Measurements from ENCODE around the gene PRKG1.
A peak's percentile ranks its signal among the peaks of the same experiment; 100 is the strongest.

The PRKG1 gene

GRCh38 chr10:51052163-51052562 is 22.1 kb upstream of the PRKG1 start:
- Histone ChIP-seq H3K27me3 (ENCODE audit: insufficient read depth, low read length) (no peaks in the 10 kb centered on the region), H3K9me3 (ENCODE audit: insufficient read depth, low read depth, low read length) (no peaks in the 10 kb centered on the region), H3K4me3 (ENCODE audit: low read length) (no peak overlapping the region), H3K9ac (ENCODE audit: low read depth, low read length) (no peak overlapping the region), H3K27ac (ENCODE audit: low read depth, low read length) (no peak overlapping the region), H3K4me1 (ENCODE audit: insufficient read depth, low read length) (no peaks in the 10 kb centered on the region), H3K36me3 (ENCODE audit: insufficient read depth, low read length) (no peaks in the 10 kb centered on the region)

- peaks cover 13% of the 10 kb centered on the region; the same call in 1 of the 2 replicates for H3K9me3 ChIP-seq (ENCODE audit: insufficient read depth, low read depth, low read length)
- H3K9ac ChIP-seq (ENCODE audit: low read depth, low read length), result no peak overlapping the region
- H3K36me3 ChIP-seq (ENCODE audit: insufficient read depth, low read length), result no peaks in the 10 kb centered on the region
- WGBS, result 97% methylated on average over 3 of the region's 4 CpGs
- H3K27me3 ChIP-seq (ENCODE audit: insufficient read depth, low read length), result no peaks in the 10 kb centered on the region
- H3K4me3 ChIP-seq (ENCODE audit: low read length), result no peak overlapping the region
- no peak overlapping the region for H3K27ac ChIP-seq (ENCODE audit: low read depth, low read length)
- H3K4me1 ChIP-seq (ENCODE audit: insufficient read depth, low read length), result no peaks in the 10 kb centered on the region
Measured at GRCh38 chr10:51057925-51058324, 16.4 kb upstream of the PRKG1 start.

- Histone ChIP-seq H3K9me3 (ENCODE audit: insufficient read depth, low read depth, low read length) (peaks cover 4% of the 10 kb centered on the region; the same call in 1 of the 2 replicates), H3K9ac (ENCODE audit: low read depth, low read length) (no peak overlapping the region), H3K27ac (ENCODE audit: low read depth, low read length) (no peak overlapping the region), H3K27me3 (ENCODE audit: insufficient read depth, low read length) (no peaks in the 10 kb centered on the region), H3K36me3 (ENCODE audit: insufficient read depth, low read length) (no peaks in the 10 kb centered on the region), H3K4me1 (ENCODE audit: insufficient read depth, low read length) (no peaks in the 10 kb centered on the region), H3K4me3 (ENCODE audit: low read length) (no peak overlapping the region)
- WGBS, result 87% methylated on average over 3 of the region's 4 CpGs
Measured at GRCh38 chr10:51063166-51063565, 11.1 kb upstream of the PRKG1 start.

- Histone ChIP-seq H3K4me1 (ENCODE audit: insufficient read depth, low read length) (no peaks in the 10 kb centered on the region), H3K36me3 (ENCODE audit: insufficient read depth, low read length) (no peaks in the 10 kb centered on the region), H3K4me3 (ENCODE audit: low read length) (no peak overlapping the region), H3K9me3 (ENCODE audit: insufficient read depth, low read depth, low read length) (no peaks in the 10 kb centered on the region), H3K27ac (ENCODE audit: low read depth, low read length) (no peak overlapping the region), H3K27me3 (ENCODE audit: insufficient read depth, low read length) (no peaks in the 10 kb centered on the region), H3K9ac (ENCODE audit: low read depth, low read length) (no peak overlapping the region)
- WGBS, result 16% methylated on average over 2 of the region's 2 CpGs
Measured at GRCh38 chr10:51063659-51064535, 10.4 kb upstream of the PRKG1 start.

- Histone ChIP-seq H3K36me3 (ENCODE audit: insufficient read depth, low read length) (no peaks in the 10 kb centered on the region), H3K9me3 (ENCODE audit: insufficient read depth, low read depth, low read length) (no peaks in the 10 kb centered on the region), H3K9ac (ENCODE audit: low read depth, low read length) (no peak overlapping the region), H3K27ac (ENCODE audit: low read depth, low read length) (no peak overlapping the region), H3K4me1 (ENCODE audit: insufficient read depth, low read length) (no peaks in the 10 kb centered on the region), H3K27me3 (ENCODE audit: insufficient read depth, low read length) (no peaks in the 10 kb centered on the region), H3K4me3 (ENCODE audit: low read length) (no peak overlapping the region)
- 93% methylated on average over 1 of the region's 1 CpG for whole genome bisulfite sequencing
Measured at GRCh38 chr10:51066231-51066630, 8.1 kb upstream of the PRKG1 start.

GRCh38 chr10:51072210-51072609 is 2.1 kb upstream of the PRKG1 start:
- peaks cover 12% of the 10 kb centered on the region; the same call in 1 of the 2 replicates for H3K4me1 ChIP-seq (ENCODE audit: insufficient read depth, low read length)
- H3K4me3 ChIP-seq (ENCODE audit: low read length), result no peak overlapping the region
- no peak overlapping the region for H3K27ac ChIP-seq (ENCODE audit: low read depth, low read length)
- no peaks in the 10 kb centered on the region for H3K36me3 ChIP-seq (ENCODE audit: insufficient read depth, low read length)
- H3K9ac ChIP-seq (ENCODE audit: low read depth, low read length), result no peak overlapping the region
- H3K27me3 ChIP-seq (ENCODE audit: insufficient read depth, low read length), result peaks cover 39% of the 10 kb centered on the region
- no peaks in the 10 kb centered on the region for H3K9me3 ChIP-seq (ENCODE audit: insufficient read depth, low read depth, low read length)

GRCh38 chr10:51072921-51073434 is 1.3 kb upstream of the PRKG1 start:
- Histone ChIP-seq H3K4me1 (ENCODE audit: insufficient read depth, low read length) (peaks cover 12% of the 10 kb centered on the region; the same call in 1 of the 2 replicates), H3K27ac (ENCODE audit: low read depth, low read length) (no peak overlapping the region), H3K27me3 (ENCODE audit: insufficient read depth, low read length) (peaks cover 39% of the 10 kb centered on the region), H3K36me3 (ENCODE audit: insufficient read depth, low read length) (no peaks in the 10 kb centered on the region), H3K4me3 (ENCODE audit: low read length) (peak overlapping the region; percentile 71), H3K9me3 (ENCODE audit: insufficient read depth, low read depth, low read length) (no peaks in the 10 kb centered on the region), H3K9ac (ENCODE audit: low read depth, low read length) (no peak overlapping the region)
- WGBS, result 89% methylated on average over 5 of the region's 5 CpGs

- Histone ChIP-seq H3K27me3 (ENCODE audit: insufficient read depth, low read length) (peaks cover 39% of the 10 kb centered on the region), H3K9ac (ENCODE audit: low read depth, low read length) (peak overlapping the region; percentile 64), H3K4me3 (ENCODE audit: low read length) (peak overlapping the region; percentile 71), H3K9me3 (ENCODE audit: insufficient read depth, low read depth, low read length) (no peaks in the 10 kb centered on the region), H3K36me3 (ENCODE audit: insufficient read depth, low read length) (no peaks in the 10 kb centered on the region), H3K4me1 (ENCODE audit: insufficient read depth, low read length) (peaks cover 12% of the 10 kb centered on the region; the same call in 1 of the 2 replicates), H3K27ac (ENCODE audit: low read depth, low read length) (peak overlapping the region; percentile 26; the same call in 1 of the 2 replicates)
- 4% methylated on average over 46 of the region's 50 CpGs for WGBS
Measured at GRCh38 chr10:51073453-51074237, 642 bp upstream of the PRKG1 start.

- Histone ChIP-seq H3K9me3 (ENCODE audit: insufficient read depth, low read depth, low read length) (no peaks in the 10 kb centered on the region), H3K36me3 (ENCODE audit: insufficient read depth, low read length) (no peaks in the 10 kb centered on the region), H3K27me3 (ENCODE audit: insufficient read depth, low read length) (peaks cover 39% of the 10 kb centered on the region), H3K4me3 (ENCODE audit: low read length) (peak overlapping the region; percentile 71), H3K9ac (ENCODE audit: low read depth, low read length) (peak overlapping the region; percentile 64; the same call in 1 of the 2 replicates), H3K4me1 (ENCODE audit: insufficient read depth, low read length) (peaks cover 22% of the 10 kb centered on the region), H3K27ac (ENCODE audit: low read depth, low read length) (no peak overlapping the region)
- WGBS, result 19% methylated on average over 13 of the region's 18 CpGs
Measured at GRCh38 chr10:51075043-51075872, 971 bp downstream of the PRKG1 start.

- Histone ChIP-seq H3K27me3 (ENCODE audit: insufficient read depth, low read length) (peaks cover 39% of the 10 kb centered on the region), H3K9me3 (ENCODE audit: insufficient read depth, low read depth, low read length) (no peaks in the 10 kb centered on the region), H3K9ac (ENCODE audit: low read depth, low read length) (no peak overlapping the region), H3K27ac (ENCODE audit: low read depth, low read length) (no peak overlapping the region), H3K36me3 (ENCODE audit: insufficient read depth, low read length) (no peaks in the 10 kb centered on the region), H3K4me1 (ENCODE audit: insufficient read depth, low read length) (peaks cover 28% of the 10 kb centered on the region), H3K4me3 (ENCODE audit: low read length) (peak overlapping the region; percentile 71)
- 100% methylated on average over 3 of the region's 6 CpGs for WGBS
Measured at GRCh38 chr10:51075873-51076229, 1.6 kb downstream of the PRKG1 start.

Measured in HUES64 (cell line).